Stimulated activated naive CD4-positive, alpha-beta T cell treated with Interleukin-2 at 50 U/mL for 16 hours (primary cell): ENCODE results near the gene VEGFD.

Source experiments
- DNase-seq: peaks from one replicate; lab custom pipeline; 2025; lab: John Stamatoyannopoulos, UW

Gene VEGFD

DNA sequence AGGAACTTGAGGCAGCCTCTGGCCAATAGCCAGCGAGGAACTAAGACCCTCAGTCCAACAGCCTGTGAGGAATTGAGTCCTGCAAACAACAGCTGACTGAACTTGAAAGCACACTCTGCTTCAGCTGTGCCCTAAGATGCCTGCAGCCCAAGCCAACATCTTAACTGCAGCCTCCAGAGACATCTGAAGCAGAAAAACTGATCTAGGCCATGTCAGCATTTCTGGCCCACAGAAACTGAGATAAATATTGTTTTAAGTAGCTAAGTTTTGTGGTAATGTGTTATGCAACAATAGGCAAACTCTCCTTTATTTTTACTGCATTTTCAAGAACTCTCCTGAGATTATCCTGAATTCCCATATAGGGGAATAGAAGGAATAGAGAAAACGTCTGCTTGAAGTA is 24.5 kb downstream of the VEGFD start:
- no peak for DNase-seq

DNA sequence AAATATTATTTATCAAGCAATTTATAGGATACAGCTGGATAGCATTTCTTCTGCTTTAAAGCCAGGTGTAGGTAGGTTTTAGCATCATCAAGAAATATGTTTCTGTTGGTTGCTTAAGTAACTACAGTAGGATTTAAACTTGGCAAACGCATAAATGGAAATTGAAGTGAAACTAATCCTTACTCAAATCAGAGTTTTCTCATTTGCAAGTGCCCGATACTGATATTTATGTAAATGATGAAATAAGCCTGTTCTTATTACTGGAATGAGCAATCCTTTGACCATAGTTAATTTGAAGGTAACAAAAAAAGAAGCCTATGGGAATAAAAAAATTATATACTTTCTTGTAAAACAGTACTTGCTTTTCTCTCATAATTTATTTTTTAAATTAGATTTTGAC is 25.7 kb downstream of the VEGFD start:
- DNase-seq: no peak

DNA sequence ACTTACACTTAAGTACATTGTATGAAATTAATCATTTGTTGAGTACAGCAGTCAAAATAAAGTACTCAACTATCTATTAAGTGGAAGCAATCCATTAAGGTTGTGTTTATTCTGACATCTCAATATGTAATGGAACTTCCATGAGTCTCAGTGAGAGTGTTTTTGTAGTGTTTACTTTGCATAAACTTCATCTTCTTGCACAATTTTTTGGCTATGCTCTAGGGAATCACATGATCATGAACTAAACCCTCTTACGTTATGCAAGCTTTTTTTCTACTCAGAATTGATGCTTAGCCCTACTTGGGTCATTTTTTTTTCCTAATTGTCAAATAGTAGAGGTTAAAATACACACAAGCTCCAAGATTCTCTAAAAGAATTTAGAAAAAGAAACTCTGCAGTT is 27.8 kb downstream of the VEGFD start:
- no peak for DNase-seq

DNA sequence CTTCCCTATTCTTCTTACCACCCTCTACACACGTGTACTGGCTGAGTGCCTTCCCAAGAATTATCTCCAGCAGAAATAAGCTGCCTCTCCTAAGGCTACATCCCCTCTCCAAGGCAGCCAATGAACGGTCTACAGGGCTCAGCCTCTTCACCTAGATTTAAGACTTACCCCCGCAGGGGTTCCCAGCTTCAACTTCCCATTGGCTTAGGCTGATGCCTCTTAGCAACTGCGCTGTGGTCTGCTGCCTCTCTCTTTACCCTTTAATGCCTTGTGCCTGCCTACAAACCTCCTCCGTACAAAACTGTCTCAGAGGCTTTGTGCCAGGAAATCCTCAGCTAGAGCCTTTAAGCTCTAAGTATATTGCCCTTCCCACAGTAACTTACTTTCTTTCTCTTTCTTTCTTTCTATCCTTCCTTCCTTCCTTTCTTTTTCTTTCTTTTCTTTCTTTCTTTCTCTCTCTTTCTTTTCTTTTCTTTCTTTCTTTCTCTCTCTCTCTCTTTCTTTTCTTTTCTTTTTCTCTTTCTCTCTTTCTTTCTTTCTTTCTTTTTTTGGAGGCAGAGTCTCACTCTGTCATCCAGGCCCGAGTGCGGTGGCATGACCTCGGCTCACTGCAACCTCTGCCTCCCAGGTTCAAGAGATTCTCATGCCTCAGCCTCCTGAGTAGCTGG is 33.8 kb downstream of the VEGFD start:
- DNase-seq: no peak

DNA sequence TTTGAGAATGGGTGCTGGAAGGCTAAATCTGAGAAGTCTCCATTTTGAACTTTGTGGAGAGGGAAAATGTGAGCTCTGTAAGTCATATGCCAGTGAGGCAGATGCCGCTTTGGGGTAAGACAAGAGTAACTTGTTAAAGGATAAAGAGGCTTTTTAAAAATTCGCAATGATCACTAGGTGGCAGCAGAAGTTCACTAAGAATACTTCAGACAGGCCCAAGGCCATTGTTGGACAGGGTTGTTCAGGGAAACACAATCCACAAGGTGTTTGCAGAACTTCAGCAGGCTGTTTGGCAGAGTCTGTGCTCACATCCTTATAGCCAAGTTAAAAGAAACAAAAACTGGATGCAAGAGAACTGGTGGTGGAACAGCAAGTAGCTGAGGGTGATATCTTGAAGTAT is 35.2 kb downstream of the VEGFD start:
- DNase-seq: no peak

DNA sequence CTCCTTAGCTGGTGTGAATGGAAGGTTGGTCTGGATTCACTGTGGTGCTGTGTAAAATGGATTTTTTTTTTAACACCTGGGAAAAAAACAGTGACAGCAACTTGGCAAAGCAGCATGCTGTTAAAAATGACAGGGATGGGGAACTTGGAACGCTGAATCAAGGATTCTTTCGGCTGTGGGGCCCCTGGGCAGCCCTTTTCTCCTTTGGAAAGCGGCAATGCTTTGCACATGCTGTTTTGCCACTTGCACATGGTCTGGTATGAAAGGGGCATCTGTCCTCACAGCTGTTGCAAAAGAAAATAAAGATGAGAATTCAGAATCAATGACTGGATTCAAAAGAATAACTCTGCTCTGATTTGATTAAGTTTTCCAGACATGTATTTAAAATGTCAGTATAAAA is 38.2 kb downstream of the VEGFD start:
- DNase-seq: no peak

DNA sequence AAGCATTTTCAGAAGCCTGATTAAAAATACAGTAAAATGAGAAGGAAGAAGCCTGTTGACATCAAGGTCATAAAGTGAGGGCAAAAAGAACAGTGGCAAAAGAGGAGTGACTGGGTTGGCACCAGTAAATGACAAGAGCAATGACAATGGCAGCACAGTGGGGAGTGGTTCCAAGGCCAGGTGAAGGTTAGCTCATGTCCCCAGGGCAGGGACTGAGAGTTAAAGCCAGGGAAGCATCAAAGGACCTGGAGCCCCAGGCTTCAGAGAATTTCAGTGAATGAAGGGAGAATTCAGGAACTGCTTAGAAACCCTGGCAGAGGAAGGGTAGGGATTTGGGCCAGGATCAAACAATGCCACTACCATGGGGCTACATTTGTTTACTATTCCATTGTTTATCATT is 40.1 kb downstream of the VEGFD start:
- no peak for DNase-seq

DNA sequence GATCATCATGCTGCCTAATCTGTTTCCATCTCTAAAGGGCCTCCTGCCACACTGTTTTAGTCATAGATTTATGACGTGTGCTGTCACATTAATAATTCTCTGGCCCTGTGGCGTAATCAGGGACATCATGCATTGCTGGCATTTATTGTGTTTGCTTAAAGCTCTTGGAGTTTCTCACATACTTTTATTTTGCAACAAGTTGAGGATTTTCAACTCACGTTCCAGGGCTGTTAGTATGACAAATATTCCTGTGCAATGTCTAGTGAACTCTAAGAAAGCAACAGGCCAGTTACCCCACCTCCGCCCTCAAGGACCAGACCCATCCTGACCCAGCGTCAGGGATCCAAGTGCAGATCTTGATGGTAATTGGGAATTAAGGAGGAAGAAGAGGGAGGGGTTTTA is 41.1 kb downstream of the VEGFD start:
- no peak for DNase-seq

DNA sequence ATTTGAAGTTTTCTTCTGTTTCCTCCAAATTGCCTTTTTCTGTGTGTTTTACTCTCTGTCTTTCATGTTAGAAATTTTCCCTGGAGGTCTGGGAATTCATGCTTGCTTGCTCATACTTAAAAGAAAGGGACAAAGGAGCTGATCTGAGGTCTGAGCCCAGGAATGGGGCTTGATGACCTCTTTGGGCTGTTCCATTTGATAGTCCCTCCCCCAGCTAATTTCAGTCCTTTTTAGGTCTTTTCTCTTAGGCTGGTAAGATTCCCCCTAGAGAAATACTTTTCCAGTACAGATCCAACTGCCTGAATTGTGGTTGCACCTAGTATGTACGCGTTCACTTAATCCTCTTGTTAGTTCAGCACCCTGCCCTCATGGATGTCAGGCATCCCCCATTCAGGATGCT is 43.3 kb downstream of the VEGFD start:
- DNase-seq: no peak

DNA sequence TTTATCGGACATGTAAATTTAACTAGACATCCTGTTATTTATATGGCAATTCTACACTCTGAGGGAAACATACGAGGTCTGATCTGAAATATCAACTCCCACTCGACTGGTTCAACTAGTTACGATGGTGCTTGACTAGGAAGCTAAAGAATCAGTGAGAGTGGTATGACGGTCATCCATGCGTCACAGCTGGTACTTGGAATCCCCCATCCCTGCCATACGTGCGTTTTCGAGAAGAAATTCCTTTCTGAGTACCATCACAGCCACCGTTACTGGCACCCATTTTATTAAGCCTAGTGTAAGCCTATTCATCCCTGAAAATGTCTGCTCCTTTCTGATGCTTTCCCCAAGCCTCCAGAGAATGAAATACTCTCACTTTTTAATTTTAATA is 48.2 kb downstream of the VEGFD start:
- DNase-seq: no peak

DNA sequence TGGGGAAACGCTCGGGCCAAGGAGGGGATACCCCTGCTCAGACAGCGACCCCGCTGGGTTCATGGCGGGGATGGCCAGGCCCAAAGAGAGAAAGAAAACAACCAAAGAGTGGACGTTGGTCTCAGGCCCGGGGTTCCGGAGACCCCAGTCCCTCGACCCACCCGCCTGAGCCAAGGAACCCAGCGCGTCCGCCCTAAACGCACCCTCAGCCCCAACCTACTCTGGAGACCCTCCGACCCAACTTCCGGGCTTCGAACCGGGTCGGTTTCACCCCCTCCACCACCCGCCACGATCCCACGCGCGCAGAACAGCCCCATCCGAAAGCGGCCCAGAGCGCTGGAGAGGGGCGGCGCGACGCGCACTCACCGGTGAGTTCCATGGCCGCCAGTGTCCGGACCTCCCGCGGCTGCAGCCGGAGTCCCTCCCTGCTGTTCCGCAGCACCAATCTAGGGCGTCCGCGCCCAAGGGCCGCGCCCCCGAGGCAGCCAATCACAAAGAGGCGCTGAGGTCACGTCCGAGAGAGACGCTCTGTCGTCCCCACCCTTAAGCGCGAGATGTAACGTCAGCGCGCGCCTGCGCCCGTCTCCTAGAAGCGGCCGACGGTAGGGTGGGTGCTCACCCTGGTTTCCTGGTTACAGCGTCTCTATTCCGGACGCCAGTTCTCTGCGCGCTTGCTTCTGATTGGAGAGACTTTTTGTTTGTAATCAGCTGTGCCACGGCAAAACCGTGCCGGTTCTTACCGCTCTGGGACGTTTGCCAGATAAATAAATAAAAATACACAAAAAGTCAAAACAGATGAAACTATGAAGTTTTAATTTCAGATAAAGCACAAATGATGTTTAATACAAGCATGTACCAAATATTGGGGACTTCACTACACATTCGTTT is 48.8 kb downstream of the VEGFD start, which contains the start of gene PIGA:
TSS of gene PIGA (minus strand) at position 389 of the 888 bp plus-strand sequence. CDS start 3,593 bp downstream, outside the sequence.
- peak; percentile 91 for DNase-seq

DNA sequence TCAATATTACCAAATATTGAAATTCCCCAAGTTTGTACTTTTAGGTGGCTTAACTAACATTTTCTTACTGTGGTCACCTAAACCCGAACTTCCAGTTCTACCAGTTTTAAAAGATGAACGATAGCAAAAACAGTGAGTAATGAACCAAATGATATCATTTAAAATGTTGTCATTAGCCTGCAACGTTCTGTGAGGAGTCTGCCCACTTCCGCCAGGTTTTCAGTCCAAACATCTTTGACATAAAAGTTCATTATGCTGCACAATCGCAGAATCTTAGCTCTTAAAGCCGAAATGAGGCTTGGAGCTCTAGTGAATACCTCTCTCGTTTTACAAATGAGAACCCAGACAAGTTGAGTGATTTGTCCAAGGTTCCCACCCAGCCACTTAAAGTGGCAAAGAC is 49.7 kb downstream of the VEGFD start:
- no peak for DNase-seq

DNA sequence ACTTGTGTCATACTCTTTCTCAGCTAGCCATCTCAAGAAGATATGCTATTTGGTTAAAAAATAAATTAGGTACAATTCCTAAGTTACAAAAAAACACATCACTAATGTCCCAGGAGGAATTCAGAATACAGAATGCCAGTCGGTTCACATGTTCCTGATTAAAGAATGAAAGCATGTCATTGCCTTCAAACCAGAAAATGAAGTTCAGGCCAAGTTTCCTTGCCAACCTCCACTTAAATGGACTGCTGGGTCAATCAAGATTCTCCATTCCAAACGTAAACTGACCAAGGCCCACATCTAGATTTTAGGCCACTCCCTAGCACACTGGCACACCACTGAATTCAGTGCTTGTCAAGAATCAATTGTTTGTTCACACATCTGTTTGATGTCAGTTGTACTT is 55.4 kb downstream of the VEGFD start:
- no peak for DNase-seq

DNA sequence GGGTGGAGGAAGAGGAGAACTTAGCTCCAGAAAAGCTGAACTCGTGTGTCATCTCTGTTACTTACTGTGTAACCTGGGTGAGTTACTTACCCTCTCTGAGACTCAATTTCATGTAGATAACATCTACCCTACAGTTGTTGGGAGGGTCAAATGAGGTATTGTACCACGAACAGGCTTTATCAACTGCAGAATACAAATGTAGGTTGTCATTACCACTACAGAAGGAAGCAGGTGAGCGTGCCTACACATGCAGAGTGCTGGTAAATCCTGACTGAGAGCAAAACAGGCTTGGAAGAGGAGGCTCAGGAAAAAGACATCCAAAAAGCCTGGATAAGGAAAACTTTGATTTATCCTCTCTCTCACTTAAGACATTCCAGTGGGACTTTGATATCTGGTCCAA is 56.1 kb downstream of the VEGFD start:
- DNase-seq: no peak

DNA sequence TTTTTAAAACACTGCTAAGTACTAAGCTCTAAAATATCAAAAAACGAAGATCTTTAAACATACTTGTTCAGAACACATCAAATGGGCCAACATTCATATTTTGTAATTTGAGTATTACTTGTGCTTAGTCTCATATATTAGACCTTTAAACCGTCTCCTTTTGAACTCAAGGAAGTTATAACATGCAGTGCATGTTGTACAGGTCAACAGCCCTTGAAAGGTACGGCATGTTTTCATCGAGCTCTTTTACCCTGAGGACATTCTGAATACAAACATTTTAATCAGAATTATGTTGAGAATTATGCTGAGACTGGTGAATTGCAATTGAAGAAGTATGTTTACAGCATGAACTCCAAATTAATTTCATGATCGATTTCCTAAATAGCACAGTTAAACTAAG is 61.7 kb downstream of the VEGFD start:
- DNase-seq: no peak

DNA sequence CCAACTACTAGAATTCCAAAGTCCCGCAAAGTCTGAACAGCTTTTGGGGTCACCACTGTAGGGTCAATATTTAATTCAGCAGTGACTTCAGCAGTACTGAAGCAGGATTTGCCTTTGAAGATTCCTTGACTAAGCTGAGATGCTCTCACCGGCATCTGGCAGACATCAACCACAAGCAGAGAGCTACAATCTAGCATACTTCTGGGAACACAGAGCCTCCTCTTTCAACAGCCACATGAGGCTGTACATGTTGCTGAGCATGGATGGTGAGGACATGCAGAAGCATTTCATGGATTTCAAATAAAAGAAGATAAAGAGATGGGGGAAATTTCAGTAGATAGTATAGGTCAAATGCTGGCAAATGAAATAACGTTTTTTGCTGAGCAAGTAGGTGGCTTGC is 62.1 kb downstream of the VEGFD start:
- no peak for DNase-seq

DNA sequence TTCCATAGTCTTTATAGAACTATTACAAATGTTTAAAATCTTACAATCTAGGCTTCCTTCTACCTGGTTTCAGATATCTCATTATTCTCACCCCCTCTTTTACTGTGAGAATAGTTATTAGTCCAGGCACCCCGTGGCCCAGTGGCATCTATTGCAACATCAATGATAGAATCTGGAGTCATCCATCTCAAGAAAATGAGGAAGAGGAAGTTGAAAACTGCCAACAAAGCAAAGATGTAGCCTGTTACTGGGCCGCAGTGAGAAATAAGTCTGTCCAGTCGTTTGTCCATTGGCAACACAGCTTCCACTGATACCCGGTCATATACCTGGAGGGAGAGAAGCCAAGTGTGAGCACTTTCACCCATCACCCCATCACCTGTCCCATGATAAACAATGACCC is 62.8 kb downstream of the VEGFD start:
- no peak for DNase-seq

DNA sequence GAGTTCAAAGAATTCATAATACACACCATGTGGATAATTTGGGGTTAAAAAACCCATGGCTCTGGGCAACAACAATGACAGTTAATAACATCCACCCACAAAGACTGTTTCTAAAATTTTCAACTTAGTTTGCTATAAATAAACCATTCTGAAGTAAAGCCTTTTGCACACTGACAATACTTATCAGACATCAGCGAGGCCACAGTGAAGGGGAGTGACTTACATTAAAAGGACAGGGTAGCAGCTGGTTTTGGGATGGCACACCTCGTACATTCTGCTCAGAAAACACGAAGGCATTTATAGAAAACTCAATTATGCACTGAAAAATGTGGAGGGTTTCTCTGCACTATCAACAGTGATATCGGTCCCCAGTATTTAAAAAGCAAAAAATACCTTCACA is 63.9 kb downstream of the VEGFD start:
- no peak for DNase-seq

DNA sequence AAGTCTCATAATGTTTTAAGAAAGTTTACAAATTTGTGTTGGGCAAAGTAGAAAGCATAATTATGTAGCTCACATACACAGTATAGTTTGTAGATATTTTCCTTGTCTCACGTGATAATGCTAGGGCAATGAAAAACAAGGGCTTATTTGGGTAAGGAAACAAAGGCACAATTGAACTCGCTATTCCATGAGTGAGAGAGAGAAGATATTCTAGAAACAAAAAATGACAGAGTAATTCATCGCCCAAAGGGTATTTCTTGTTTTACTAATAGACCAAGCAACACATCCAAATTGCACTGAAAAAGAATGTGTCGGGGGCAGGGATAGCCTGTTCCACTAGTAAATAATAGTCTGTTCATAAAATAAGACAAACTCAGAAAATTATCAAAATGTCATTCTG is 65.1 kb downstream of the VEGFD start:
- DNase-seq: no peak

DNA sequence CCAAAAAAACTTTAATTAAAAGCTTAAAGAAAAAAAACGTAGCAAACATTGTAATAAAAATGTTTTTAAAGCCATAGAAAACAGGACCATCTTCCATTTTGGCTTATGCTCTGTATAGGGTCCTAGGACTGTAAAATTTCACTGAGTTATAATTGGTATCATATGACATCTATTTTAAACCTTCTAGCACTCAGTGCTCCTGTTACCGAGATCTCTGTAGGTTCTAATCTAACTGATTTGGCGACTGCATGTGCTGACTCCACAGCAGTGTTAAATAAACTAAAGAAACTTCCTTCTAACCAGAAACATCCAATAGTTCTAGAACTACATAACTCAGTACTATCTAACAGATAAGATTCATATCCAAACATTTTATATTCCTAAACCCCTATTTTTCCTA is 68.7 kb downstream of the VEGFD start, which contains the start of gene ASB11:
TSS of gene ASB11 (minus strand) at position 132 of the 400 bp plus-strand sequence. CDS start at position 97, 35 bp downstream.
- no peak for DNase-seq

DNA sequence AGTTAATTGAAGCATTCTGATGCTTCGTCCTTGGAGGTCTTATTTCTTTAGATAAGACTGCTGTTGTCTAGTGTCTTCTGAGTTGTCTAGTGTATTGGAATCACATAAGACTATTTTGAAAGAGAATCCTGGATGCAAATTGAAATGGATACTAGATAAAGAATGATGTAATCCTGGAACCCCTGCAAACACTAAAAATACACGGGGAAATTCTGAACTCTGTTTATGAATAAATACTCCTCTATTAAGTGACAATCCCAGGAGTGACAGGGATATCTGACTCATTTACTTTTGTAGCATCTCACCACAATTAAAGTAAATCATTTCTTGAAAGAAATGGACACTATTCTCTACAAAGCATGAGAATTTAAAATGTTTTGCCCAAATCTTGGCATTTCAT is 69.7 kb downstream of the VEGFD start:
- DNase-seq: no peak

DNA sequence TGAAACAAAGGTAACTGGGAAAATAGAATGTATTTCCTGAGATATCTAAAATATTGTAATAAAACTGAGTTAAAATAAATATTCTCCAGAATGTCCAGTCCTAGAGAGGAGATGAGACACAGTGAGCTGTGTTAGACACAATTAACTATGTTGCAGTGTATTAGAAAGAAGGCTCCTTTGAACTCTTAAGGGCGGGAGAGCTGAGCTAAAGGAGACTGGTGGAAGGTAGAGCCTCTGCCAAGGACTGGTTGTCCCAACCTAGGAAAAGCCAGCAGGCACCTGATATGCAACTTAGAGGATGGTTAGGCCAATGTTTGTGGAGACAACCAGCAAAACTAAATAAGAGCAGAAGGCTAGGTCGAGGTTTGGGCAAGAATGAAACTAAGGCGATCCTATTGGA is 73.1 kb downstream of the VEGFD start:
- no peak for DNase-seq

DNA sequence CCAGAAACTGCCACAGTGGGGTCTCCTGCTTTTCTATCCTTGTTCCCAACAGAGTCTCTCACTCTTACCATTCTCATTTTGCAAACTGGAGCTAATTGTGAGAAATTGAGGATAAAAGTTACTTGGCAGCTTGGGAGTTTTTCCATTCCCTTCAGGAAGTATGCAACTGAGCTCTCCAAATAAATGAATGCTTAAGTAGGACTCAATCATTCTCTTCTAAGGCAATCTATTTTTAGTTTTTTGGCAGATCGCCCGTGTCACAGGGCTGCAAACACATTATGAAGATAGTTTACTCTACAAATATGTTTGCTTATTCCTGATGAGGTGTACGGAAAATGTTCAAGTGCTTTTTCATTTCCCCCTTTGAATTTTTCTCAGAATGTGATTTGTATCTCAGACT is 74.1 kb downstream of the VEGFD start:
- DNase-seq: no peak
